GM18867 (cell line): Measurements from ENCODE around the gene POLRMT.
A peak's percentile ranks its signal among the peaks of the same experiment; 100 is the strongest.
"Not testable (repeated sequence)": the region's sequence is repeated elsewhere in the genome, so short reads cannot be mapped to it uniquely, and the experiment has no call there.

Experiments
- ATAC-seq: cut with Tn5 transposase; IDR thresholded peaks from one replicate; pipeline ENCODE4 v1.9.1; 2021; ENCODE audit warnings: mild to moderate bottlenecking, moderate library complexity; ENCODE audit not compliant: unreplicated experiment

The POLRMT gene

GRCh38 chr19:633068-633785 lies at the start of gene POLRMT:
Gene POLRMT, minus strand, starts transcription at chr19:633537. Its CDS starts 25 bp downstream, at chr19:633512.
- peak; percentile 77 for ATAC-seq

DNA sequence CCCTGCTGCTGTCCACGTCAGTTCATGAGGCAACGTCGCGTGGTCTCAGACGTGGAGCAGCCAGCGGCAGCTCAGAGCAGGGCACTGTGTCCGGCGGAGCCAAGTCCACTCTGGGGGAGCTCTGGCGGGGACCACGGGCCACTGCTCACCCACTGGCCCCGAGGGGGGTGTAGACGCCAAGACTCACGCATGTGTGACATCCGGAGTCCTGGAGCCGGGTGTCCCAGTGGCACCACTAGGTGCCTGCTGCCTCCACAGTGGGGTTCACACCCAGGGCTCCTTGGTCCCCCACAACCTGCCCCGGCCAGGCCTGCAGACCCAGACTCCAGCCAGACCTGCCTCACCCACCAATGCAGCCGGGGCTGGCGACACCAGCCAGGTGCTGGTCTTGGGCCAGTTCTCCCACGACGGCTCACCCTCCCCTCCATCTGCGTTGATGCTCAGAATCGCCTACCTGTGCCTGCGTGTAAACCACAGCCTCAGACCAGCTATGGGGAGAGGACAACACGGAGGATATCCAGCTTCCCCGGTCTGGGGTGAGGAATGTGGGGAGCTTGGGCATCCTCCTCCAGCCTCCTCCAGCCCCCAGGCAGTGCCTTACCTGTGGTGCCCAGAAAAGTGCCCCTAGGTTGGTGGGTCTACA lies 49.5 kb upstream of the POLRMT start:
- no peak for ATAC-seq

DNA sequence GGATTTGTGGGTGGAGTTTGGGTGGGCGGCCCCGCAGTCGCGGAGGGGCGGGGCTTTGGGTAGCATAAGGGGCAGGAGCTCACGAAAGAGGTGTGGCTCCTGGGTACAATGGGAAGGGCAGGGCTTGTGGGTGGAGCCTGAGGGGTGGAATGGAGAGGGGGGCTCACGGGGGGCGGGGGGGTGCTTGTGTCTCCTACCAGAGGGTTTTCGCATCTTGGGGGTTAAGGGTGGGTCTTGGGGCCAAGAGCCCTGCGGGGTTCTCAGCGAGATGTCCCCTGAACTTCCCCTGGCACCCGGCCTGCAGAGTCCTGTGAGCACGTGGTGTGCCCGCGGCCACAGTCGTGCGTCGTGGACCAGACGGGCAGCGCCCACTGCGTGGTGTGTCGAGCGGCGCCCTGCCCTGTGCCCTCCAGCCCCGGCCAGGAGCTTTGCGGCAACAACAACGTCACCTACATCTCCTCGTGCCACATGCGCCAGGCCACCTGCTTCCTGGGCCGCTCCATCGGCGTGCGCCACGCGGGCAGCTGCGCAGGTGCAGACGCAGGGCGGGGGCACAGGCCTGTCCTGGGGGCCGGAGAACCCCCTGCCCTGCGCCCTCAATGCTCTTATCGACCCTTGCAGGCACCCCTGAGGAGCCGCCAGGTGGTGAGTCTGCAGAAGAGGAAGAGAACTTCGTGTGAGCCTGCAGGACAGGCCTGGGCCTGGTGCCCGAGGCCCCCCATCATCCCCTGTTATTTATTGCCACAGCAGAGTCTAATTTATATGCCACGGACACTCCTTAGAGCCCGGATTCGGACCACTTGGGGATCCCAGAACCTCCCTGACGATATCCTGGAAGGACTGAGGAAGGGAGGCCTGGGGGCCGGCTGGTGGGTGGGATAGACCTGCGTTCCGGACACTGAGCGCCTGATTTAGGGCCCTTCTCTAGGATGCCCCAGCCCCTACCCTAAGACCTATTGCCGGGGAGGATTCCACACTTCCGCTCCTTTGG lies 48.0 kb upstream of the POLRMT start:
- ATAC-seq: no peak

- peak; percentile 71 for ATAC-seq
These were observed 47.1 kb upstream of the POLRMT start for GRCh38 chr19:680287-681028.

GRCh38 chr19:679418-680286 lies 46.3 kb upstream of the POLRMT start:
- peak; percentile 18 for ATAC-seq

DNA sequence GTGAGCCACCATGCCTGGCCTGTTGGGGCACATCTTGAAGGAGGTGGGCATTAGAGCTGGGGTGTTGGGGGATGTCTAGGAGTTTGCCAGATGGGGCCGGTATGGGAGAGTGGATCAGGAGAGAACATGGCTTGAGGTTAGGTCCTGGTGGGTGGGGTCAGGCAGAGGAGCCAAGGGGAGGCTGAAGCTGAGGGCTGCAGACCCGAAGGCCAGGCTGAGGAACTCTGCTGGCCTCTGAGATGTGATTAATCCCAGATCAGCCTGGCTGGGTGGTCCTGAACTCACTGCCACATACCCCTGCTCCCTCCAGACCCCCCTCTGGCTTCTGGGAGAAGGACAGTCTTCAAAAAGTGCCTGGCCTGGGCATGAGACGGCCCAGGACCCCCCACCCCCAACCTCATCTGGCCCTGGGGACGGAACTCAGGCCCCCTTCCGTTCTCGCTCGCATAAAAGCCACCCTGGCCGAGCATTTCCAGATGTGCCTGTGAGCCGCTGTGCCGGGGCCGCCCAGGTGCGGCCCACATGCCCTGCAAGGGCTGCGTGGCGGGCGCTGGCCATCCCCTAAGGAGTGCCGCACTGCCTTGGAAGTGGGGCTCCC lies 45.6 kb upstream of the POLRMT start:
- ATAC-seq: no peak

- no peak for ATAC-seq
These were observed 44.5 kb upstream of the POLRMT start for GRCh38 chr19:677601-678436.

DNA sequence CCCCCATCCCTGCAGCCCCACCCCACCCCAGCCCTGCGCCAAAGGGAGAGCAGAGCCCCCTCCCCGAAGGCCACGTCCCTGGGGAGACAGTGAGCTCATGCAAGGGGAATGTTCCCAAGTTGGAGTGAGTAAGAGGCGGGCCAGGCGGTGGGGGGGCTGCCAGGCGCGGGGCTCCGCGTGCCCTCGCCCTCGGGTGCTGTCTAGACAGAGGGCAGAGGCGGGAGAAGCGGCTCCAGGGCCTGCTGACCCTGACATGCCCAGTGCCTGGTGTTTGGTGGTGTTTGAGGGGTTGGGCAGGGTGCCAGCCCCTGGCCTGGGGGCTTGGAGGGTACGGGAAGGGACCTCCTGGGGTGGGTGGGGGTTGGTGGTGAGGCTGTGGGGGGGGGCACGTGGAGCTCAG lies 43.9 kb upstream of the POLRMT start:
- ATAC-seq: no peak

DNA sequence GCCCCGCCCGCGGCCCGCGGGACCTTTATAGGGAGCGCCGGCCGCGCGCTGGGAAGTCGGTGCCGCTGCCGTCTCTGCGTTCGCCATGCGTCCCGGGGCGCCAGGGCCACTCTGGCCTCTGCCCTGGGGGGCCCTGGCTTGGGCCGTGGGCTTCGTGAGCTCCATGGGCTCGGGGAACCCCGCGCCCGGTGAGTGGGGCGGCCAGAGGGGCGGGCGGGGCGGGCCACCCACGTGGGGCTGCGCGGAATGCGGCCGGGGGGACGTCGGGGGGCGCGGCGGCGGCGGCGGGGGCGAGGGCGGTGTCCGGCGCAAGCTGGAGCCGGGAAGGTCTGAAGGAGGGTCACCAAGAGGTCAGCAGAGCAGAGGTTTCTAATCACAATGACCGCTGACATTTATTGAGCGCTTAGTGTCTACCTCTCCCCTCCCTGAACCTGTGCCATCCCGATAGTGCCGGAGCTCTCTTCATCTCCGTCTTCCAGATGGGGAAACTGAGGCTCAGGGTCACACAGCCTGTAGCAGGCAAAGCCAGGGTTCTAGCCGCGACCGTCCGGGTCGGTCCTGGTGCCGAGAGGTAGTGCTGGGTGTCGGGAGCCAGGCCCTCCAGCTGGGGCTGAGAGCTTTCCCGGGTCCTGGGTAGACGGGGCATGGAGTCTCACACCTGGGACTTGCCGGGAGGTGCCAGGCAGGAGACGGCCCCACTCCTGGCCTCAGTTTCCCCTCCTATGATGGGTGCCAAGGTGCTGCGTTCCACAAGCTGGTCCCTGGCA lies 43.2 kb upstream of the POLRMT start, which contains the start of gene FSTL3:
Gene FSTL3 (plus strand): TSS at position 54 of the 767 bp plus-strand sequence. CDS start 32 bp downstream, at position 86.
- no peak for ATAC-seq

DNA sequence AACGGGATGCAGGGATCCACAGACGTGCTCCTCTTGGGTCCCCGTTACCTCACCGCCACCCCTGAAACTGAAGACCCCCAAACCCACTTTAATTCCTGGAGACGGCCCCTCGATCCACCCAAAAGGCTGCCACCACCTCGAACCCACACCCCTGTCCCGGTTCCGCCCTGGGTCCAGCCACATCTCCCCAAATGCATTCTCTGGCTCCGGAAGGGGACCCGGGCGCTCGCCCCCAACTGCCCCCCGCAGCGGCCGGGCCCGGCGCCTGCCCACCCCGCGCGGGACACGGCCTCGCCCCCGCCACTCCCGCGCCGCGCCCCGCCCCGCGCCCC lies 42.6 kb upstream of the POLRMT start:
- ATAC-seq: no peak

DNA sequence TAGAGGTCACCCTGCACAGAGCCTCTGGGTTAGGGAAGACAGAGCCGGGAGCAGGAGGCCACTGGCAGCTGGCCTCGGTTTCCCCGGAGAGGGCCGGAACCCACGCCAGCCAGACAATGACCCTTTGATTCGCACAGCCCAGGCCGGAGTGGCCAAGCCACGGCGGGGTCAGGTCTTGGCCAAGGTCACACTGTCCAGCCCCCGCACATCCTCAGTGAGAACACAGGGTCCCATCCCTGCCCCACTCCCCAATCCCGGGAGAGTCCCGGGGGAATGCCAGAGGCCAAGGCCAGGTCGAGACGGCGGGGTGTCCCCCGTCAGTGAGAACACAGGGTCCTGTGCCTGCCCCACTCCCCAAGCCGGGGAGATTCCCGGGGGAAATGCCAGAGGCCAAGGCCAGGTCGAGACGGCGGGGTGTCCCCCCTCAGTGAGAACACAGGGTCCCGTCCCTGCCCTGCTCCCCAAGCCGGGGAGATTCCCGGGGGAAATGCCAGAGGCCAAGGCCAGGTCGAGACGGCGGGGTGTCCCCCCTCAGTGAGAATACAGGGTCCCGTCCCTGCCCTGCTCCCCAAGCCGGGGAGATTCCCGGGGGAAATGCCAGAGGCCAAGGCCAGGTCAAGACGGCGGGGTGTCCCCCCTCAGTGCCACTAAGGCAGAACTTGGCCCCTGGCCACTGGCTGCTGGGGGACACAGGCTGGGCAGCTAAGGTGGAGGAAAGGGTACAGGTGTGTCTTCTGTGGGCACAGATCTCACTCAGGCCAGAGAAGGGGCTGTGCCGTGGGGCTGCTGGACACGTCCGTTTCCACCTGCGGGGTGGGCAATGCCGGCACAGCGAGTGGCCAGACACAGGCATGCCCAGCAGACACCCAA lies 41.2 kb upstream of the POLRMT start:
- no peak for ATAC-seq

- no peak for ATAC-seq
These were observed 37.3 kb upstream of the POLRMT start for GRCh38 chr19:670609-671075.

GRCh38 chr19:668675-669434 lies 35.5 kb upstream of the POLRMT start:
- not testable (repeated sequence) for ATAC-seq

DNA sequence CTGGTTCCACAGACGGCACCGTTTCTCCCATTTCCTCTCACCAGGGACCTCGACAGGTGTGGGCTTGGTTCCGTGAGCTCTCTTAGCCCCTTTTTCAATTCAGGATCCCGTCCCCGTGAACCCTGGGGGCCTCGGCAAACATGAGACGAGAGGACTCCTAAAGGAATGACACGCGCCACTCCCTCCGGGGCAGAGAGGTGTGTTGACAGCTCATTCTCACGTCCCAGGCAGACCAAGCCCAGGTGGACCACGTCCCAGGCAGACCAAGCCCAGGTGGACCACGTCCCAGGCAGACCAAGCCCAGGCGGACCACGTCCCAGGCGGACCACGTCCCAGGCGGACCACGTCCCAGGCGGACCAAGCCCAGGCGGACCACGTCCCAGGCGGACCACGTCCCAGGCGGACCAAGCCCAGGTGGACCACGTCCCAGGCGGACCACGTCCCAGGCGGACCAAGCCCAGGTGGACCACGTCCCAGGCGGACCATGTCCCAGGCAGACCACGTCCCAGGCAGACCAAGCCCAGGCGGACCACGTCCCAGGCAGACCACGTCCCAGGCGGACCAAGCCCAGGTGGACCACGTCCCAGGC lies 33.7 kb upstream of the POLRMT start:
- not testable (repeated sequence) for ATAC-seq

GRCh38 chr19:664913-665443 lies 31.6 kb upstream of the POLRMT start:
- no peak for ATAC-seq
